ENCODE results near the gene TMCO4. TPM values are rescaled to one million over a fixed set of nuclear protein-coding genes. Genes with fewer than 3 reads are reported as not detected.

The TMCO4 gene
- total RNA-seq, 1 donor from 2014 or later, result 13.0 TPM

- H3K36me3 ChIP-seq (ENCODE audit: control insufficient read depth, insufficient read depth, low read length), result no peaks in the 10 kb centered on the region
- TF ChIP-seq CTCF (IDR thresholded peaks at IDR 0.05; ENCODE audit: insufficient read depth, low read length, poor library complexity, severe bottlenecking), result no peak
- H3K4me3 ChIP-seq (ENCODE audit: low read depth, low read length), result no peak overlapping the region
- H3K27me3 ChIP-seq (ENCODE audit: control insufficient read depth, insufficient read depth, low read length), result peaks cover 2% of the 10 kb centered on the region
- DNase-seq (ENCODE audit: low read depth), result no peak
Measured at GRCh38 chr1:19683351-19683750, 116.4 kb downstream of the TMCO4 start.

GRCh38 chr1:19682901-19683300 is 116.8 kb downstream of the TMCO4 start:
- peaks cover 2% of the 10 kb centered on the region for H3K27me3 ChIP-seq (ENCODE audit: control insufficient read depth, insufficient read depth, low read length)
- no peak for TF ChIP-seq CTCF (IDR thresholded peaks at IDR 0.05; ENCODE audit: insufficient read depth, low read length, poor library complexity, severe bottlenecking)
- no peak overlapping the region for H3K4me3 ChIP-seq (ENCODE audit: low read depth, low read length)
- no peak for DNase-seq (ENCODE audit: low read depth)
- no peaks in the 10 kb centered on the region for H3K36me3 ChIP-seq (ENCODE audit: control insufficient read depth, insufficient read depth, low read length)

GRCh38 chr1:19682257-19682656 is 117.5 kb downstream of the TMCO4 start:
- peak; percentile 12 for DNase-seq (ENCODE audit: low read depth)
- Histone ChIP-seq H3K27me3 (ENCODE audit: control insufficient read depth, insufficient read depth, low read length) (peaks cover 2% of the 10 kb centered on the region), H3K36me3 (ENCODE audit: control insufficient read depth, insufficient read depth, low read length) (no peaks in the 10 kb centered on the region), H3K4me3 (ENCODE audit: low read depth, low read length) (no peak overlapping the region)
- TF ChIP-seq CTCF (IDR thresholded peaks at IDR 0.05; ENCODE audit: insufficient read depth, low read length, poor library complexity, severe bottlenecking), result no peak

- H3K4me3 ChIP-seq (ENCODE audit: low read depth, low read length), result no peak overlapping the region
- TF ChIP-seq CTCF (IDR thresholded peaks at IDR 0.05; ENCODE audit: insufficient read depth, low read length, poor library complexity, severe bottlenecking), result no peak
- no peaks in the 10 kb centered on the region for H3K36me3 ChIP-seq (ENCODE audit: control insufficient read depth, insufficient read depth, low read length)
- peaks cover 4% of the 10 kb centered on the region for H3K27me3 ChIP-seq (ENCODE audit: control insufficient read depth, insufficient read depth, low read length)
- DNase-seq (ENCODE audit: low read depth), result no peak
Measured at GRCh38 chr1:19680644-19681043, 119.1 kb downstream of the TMCO4 start.

GRCh38 chr1:19679691-19680090 is 120.0 kb downstream of the TMCO4 start:
- H3K36me3 ChIP-seq (ENCODE audit: control insufficient read depth, insufficient read depth, low read length), result no peaks in the 10 kb centered on the region
- H3K4me3 ChIP-seq (ENCODE audit: low read depth, low read length), result no peak overlapping the region
- peaks cover 4% of the 10 kb centered on the region for H3K27me3 ChIP-seq (ENCODE audit: control insufficient read depth, insufficient read depth, low read length)
- DNase-seq (ENCODE audit: low read depth), result no peak
- no peak for TF ChIP-seq CTCF (IDR thresholded peaks at IDR 0.05; ENCODE audit: insufficient read depth, low read length, poor library complexity, severe bottlenecking)

- DNase-seq (ENCODE audit: low read depth), result no peak
- H3K27me3 ChIP-seq (ENCODE audit: control insufficient read depth, insufficient read depth, low read length), result peaks cover 4% of the 10 kb centered on the region
- H3K36me3 ChIP-seq (ENCODE audit: control insufficient read depth, insufficient read depth, low read length), result no peaks in the 10 kb centered on the region
- TF ChIP-seq CTCF (IDR thresholded peaks at IDR 0.05; ENCODE audit: insufficient read depth, low read length, poor library complexity, severe bottlenecking), result no peak
- no peak overlapping the region for H3K4me3 ChIP-seq (ENCODE audit: low read depth, low read length)
Measured at GRCh38 chr1:19678931-19679453, 120.7 kb downstream of the TMCO4 start.
